K562 (cell line): ENCODE data around the gene LAGE3.
A peak's percentile ranks its signal among the peaks of the same experiment; 100 is the strongest.

ENCODE experiments used
- BRCA1 ChIP-seq, 2 experiments: fragments of 450-650 bp in 1 of 2; sonication (generic) in 1 of 2; formaldehyde crosslinking in 1 of 2; IDR thresholded peaks; 2 replicates each; pipeline versions ENCODE4 v1.5.0 to v1.6.1; 2017 to 2020; ENCODE audit warnings: mild to moderate bottlenecking in 1 of 2, missing genetic modification reagents in 1 of 2
- NR1H2 ChIP-seq: sonication (generic); formaldehyde crosslinking; IDR thresholded peaks from 2 replicates; pipeline ENCODE4 v1.4.0; 2020; ENCODE audit warnings: mild to moderate bottlenecking, missing genetic modification reagents
- SP2 ChIP-seq: IDR thresholded peaks from 2 replicates; pipeline ENCODE4 v1.6.1; 2011; ENCODE audit warnings: mild to moderate bottlenecking, low read depth, low read length, moderate library complexity; ENCODE audit not compliant: poor library complexity, severe bottlenecking; ENCODE audit errors: extremely low read depth
- XRCC4 ChIP-seq: IDR thresholded peaks from one replicate; pipeline ENCODE4 v1.6.1; 2011; ENCODE audit not compliant: insufficient read depth, insufficient read length; ENCODE audit errors: extremely low read depth
- TF ChIP-seq, protein P1 (sequence below): conservative IDR thresholded peaks from 2 replicates; pipeline ENCODE4 v1.6.1; 2011; ENCODE audit warnings: low read depth, mild to moderate bottlenecking, low read length; ENCODE audit not compliant: control insufficient read depth
- TF ChIP-seq, protein P2 (sequence below): fragments of 250-450 bp; sonication (Bioruptor Pico); IDR thresholded peaks from 2 replicates; pipeline ENCODE4 v1.8.0; 2021; ENCODE audit warnings: moderate library complexity, mild to moderate bottlenecking, inconsistent platforms
- TF ChIP-seq, protein P3 (sequence below): fragments of 150-350 bp; IDR thresholded peaks from 2 replicates; pipeline ENCODE4 v1.6.1; 2014; ENCODE audit warnings: low read depth, mild to moderate bottlenecking, low read length, borderline replicate concordance
- TF ChIP-seq, protein P4 (sequence below): fragments of 250-450 bp; sonication (Bioruptor Pico); IDR thresholded peaks from 2 replicates; pipeline ENCODE4 v1.8.0; 2021; ENCODE audit warnings: moderate library complexity, mild to moderate bottlenecking, inconsistent platforms
- TF ChIP-seq, protein P5 (sequence below): fragments of 200-800 bp; sonication (Bioruptor generic); IDR thresholded peaks from 2 replicates; pipeline ENCODE4 v1.6.1; 2017; ENCODE audit warnings: missing genetic modification characterization, missing compliant biosample characterization
- TF ChIP-seq, protein P6 (sequence below), 3 experiments: IDR thresholded peaks in 2 of 3; conservative IDR thresholded peaks in 1 of 3; 2 replicates each; pipeline ENCODE4 v1.5.1; 2011 to 2012; ENCODE audit warnings: low read length in 3 of 3, mild to moderate bottlenecking in 3 of 3, control low read depth in 2 of 3, improper control_type of control experiment in 1 of 3, inconsistent platforms in 1 of 3, low read depth in 1 of 3, mixed read lengths in 1 of 3, moderate library complexity in 1 of 3; ENCODE audit not compliant: insufficient read depth in 2 of 3
- TF ChIP-seq, protein P7 (sequence below): fragments of 250-450 bp; sonication (Bioruptor Pico); IDR thresholded peaks from 2 replicates; pipeline ENCODE4 v1.5.0; 2020; ENCODE audit warnings: mild to moderate bottlenecking
- TF ChIP-seq, protein P8 (sequence below): sonication (generic); formaldehyde crosslinking; IDR thresholded peaks from 2 replicates; pipeline ENCODE4 v1.8.0; 2022; ENCODE audit warnings: missing genetic modification reagents, mild to moderate bottlenecking, borderline replicate concordance

DNA sequence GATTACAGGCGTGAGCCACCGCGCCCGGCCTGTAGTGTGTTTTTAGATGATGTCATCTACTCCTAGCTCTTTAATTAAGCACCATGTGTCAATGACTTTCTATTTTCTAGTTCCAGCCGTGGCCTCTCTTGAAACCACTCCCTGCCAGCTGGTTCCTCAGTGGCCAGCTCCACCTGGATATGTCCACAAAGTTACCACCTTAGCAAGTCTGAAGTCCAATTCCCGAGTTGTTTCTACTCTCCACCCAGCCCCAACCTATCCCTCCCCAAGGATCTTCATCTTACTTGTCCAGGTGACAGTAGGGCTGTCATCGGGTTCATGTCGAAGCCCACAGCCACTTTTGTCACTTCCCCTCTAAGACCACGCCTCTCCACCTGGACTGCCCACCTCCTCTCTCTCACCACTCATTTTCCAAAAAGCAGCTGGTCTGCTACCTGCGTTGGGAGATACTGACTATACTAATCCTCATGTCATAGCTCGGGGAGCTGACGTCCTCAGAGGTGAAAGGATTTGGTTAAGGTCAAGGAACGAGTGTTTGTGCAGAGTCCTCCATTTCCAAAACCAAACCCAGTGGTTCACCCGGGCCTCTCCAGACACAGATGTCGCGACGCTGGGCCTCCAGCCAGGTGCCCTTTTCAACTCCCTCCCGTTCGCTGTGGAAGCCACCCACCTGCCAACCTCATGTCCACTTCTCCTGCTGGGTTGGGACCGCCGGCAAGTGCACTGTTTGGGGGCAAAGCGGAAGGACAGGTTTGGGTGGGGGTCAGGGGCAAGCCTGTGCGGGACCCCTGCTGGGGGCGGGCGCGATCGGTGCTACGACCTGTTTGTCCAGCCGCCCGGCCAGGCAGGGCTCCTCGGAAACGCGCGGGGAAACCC lies 36.2 kb upstream of the LAGE3 start:
- TF ChIP-seq NR1H2 (CRISPR knock-in tag) (no peak), SP2 (no peak), BRCA1 (IDR thresholded peaks at IDR 0.05) (no peak), BRCA1 (CRISPR knock-in tag; IDR thresholded peaks at IDR 0.05) (no peak), XRCC4 (no peak)
- TF ChIP-seq, protein P1, sequence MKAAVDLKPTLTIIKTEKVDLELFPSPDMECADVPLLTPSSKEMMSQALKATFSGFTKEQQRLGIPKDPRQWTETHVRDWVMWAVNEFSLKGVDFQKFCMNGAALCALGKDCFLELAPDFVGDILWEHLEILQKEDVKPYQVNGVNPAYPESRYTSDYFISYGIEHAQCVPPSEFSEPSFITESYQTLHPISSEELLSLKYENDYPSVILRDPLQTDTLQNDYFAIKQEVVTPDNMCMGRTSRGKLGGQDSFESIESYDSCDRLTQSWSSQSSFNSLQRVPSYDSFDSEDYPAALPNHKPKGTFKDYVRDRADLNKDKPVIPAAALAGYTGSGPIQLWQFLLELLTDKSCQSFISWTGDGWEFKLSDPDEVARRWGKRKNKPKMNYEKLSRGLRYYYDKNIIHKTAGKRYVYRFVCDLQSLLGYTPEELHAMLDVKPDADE = no peak
- TF ChIP-seq, protein P2, sequence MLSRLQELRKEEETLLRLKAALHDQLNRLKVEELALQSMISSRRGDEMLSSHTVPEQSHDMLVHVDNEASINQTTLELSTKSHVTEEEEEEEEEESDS (CRISPR knock-in tag) = no peak
- TF ChIP-seq, protein P3, sequence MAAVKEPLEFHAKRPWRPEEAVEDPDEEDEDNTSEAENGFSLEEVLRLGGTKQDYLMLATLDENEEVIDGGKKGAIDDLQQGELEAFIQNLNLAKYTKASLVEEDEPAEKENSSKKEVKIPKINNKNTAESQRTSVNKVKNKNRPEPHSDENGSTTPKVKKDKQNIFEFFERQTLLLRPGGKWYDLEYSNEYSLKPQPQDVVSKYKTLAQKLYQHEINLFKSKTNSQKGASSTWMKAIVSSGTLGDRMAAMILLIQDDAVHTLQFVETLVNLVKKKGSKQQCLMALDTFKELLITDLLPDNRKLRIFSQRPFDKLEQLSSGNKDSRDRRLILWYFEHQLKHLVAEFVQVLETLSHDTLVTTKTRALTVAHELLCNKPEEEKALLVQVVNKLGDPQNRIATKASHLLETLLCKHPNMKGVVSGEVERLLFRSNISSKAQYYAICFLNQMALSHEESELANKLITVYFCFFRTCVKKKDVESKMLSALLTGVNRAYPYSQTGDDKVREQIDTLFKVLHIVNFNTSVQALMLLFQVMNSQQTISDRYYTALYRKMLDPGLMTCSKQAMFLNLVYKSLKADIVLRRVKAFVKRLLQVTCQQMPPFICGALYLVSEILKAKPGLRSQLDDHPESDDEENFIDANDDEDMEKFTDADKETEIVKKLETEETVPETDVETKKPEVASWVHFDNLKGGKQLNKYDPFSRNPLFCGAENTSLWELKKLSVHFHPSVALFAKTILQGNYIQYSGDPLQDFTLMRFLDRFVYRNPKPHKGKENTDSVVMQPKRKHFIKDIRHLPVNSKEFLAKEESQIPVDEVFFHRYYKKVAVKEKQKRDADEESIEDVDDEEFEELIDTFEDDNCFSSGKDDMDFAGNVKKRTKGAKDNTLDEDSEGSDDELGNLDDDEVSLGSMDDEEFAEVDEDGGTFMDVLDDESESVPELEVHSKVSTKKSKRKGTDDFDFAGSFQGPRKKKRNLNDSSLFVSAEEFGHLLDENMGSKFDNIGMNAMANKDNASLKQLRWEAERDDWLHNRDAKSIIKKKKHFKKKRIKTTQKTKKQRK = no peak
- TF ChIP-seq, protein P4, sequence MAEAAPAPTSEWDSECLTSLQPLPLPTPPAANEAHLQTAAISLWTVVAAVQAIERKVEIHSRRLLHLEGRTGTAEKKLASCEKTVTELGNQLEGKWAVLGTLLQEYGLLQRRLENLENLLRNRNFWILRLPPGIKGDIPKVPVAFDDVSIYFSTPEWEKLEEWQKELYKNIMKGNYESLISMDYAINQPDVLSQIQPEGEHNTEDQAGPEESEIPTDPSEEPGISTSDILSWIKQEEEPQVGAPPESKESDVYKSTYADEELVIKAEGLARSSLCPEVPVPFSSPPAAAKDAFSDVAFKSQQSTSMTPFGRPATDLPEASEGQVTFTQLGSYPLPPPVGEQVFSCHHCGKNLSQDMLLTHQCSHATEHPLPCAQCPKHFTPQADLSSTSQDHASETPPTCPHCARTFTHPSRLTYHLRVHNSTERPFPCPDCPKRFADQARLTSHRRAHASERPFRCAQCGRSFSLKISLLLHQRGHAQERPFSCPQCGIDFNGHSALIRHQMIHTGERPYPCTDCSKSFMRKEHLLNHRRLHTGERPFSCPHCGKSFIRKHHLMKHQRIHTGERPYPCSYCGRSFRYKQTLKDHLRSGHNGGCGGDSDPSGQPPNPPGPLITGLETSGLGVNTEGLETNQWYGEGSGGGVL (CRISPR knock-in tag) = no peak
- TF ChIP-seq, protein P5, sequence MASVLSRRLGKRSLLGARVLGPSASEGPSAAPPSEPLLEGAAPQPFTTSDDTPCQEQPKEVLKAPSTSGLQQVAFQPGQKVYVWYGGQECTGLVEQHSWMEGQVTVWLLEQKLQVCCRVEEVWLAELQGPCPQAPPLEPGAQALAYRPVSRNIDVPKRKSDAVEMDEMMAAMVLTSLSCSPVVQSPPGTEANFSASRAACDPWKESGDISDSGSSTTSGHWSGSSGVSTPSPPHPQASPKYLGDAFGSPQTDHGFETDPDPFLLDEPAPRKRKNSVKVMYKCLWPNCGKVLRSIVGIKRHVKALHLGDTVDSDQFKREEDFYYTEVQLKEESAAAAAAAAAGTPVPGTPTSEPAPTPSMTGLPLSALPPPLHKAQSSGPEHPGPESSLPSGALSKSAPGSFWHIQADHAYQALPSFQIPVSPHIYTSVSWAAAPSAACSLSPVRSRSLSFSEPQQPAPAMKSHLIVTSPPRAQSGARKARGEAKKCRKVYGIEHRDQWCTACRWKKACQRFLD (CRISPR knock-in tag) = 0 out of 2 replicates have a peak, but pooled peaks have one; percentile 16
- TF ChIP-seq, protein P6, sequence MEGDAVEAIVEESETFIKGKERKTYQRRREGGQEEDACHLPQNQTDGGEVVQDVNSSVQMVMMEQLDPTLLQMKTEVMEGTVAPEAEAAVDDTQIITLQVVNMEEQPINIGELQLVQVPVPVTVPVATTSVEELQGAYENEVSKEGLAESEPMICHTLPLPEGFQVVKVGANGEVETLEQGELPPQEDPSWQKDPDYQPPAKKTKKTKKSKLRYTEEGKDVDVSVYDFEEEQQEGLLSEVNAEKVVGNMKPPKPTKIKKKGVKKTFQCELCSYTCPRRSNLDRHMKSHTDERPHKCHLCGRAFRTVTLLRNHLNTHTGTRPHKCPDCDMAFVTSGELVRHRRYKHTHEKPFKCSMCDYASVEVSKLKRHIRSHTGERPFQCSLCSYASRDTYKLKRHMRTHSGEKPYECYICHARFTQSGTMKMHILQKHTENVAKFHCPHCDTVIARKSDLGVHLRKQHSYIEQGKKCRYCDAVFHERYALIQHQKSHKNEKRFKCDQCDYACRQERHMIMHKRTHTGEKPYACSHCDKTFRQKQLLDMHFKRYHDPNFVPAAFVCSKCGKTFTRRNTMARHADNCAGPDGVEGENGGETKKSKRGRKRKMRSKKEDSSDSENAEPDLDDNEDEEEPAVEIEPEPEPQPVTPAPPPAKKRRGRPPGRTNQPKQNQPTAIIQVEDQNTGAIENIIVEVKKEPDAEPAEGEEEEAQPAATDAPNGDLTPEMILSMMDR (IDR thresholded peaks at IDR 0.05 in 2 of 3, conservative IDR thresholded peaks at IDR 0.05 in 1 of 3; ENCODE audit: insufficient read depth in 2 of 3, low read depth in 1 of 3, low read length in 3 of 3) = no peak
- TF ChIP-seq, protein P7, sequence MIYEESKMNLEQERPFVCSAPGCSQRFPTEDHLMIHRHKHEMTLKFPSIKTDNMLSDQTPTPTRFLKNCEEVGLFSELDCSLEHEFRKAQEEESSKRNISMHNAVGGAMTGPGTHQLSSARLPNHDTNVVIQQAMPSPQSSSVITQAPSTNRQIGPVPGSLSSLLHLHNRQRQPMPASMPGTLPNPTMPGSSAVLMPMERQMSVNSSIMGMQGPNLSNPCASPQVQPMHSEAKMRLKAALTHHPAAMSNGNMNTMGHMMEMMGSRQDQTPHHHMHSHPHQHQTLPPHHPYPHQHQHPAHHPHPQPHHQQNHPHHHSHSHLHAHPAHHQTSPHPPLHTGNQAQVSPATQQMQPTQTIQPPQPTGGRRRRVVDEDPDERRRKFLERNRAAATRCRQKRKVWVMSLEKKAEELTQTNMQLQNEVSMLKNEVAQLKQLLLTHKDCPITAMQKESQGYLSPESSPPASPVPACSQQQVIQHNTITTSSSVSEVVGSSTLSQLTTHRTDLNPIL = no peak
- TF ChIP-seq, protein P8, sequence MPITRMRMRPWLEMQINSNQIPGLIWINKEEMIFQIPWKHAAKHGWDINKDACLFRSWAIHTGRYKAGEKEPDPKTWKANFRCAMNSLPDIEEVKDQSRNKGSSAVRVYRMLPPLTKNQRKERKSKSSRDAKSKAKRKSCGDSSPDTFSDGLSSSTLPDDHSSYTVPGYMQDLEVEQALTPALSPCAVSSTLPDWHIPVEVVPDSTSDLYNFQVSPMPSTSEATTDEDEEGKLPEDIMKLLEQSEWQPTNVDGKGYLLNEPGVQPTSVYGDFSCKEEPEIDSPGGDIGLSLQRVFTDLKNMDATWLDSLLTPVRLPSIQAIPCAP = no peak
